ENCODE data around the gene ZNF341.
"Not testable (repeated sequence)": the region's sequence is repeated elsewhere in the genome, so short reads cannot be mapped to it uniquely, and the experiment has no call there.

ZNF341 gene

DNA sequence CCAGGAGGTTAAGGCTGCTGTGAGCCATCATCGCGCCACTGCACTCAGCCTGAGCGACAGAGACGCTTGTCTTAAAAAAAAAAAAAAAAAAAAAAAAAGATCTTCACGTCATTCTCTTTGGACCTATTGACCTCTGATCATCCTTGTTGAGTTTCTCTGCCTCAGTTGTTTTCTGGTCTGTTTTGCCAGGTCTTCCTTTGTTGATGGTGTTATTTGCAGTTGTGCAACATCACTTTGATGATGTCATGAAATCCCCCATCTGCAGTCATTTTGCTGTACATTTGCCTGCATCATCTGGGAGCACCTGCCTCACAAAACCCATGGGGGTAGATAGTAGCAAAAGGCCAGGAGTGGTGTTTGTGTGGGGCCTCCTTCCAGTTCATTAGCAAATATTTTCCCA lies 40.1 kb downstream of the ZNF341 start:
- no peak for DNase-seq

DNA sequence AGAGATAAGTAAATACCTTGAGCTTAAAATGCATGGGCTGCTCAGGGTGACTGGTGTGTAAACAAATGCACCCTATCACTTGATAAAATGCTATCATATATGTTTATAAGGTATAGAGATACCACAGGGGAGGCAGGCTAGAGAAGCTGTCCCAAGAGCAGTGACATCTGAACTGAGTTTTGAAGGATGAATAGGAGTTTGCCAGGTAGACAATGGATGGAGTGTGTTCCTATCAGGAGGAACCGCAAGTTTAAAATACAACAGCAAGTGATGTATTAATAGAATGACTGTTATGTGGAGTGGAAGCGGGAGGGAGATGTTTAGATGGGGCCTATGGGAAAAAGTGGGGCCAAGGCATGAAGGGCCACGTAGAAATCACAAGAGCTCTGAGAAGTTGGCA lies 40.6 kb downstream of the ZNF341 start:
- DNase-seq = no peak

DNA sequence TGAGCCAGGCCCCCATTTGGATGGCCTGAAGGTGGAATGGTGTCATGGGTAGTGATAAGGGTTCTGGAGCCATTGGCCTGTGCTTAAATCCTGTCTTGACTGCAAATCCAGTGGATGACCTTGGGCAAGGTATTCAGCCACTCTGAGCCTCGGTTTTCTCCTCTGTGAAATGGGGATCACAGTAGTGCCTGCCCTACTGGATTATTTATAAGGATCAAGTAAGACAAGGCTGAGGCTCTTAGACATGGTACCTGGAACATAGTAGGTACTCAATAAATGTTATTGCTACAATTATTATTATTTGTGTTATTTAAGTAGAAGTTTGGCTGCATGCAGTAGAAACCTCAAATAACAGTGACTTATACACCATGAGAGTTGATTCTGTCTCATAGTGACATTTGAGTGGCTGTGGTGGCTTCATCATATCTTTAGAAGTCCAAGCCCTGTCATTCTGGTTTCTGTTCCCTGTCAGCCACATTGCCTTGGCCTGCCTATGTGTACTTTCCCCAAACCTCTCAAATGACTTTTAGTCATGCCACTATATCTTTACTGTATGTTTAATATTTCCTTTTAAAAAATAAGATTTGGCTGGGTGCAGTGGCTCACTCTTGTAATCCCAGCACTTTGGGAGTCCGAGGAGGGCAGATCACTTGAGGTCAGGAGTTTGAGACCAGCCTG lies 41.8 kb downstream of the ZNF341 start:
- DNase-seq = no peak

DNA sequence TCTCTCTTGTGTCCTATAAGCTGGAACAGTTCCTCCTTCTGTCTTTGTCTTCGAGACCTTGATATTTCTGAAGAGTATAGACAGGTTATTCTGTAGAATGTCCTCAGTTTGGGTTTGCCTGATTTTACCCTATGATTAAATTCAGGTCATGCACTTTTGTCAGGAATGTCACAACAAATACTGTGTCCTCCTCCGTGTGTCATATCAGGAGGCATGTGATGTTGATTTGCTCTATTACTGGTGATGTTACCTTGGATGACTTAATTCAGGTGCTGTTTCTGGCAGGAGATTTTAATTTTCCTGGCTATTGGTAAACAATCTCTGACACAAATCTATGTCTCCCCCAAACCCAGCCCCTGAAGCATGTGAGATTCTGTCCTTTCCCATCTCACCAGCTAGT lies 46.0 kb downstream of the ZNF341 start:
- no peak for DNase-seq

DNA sequence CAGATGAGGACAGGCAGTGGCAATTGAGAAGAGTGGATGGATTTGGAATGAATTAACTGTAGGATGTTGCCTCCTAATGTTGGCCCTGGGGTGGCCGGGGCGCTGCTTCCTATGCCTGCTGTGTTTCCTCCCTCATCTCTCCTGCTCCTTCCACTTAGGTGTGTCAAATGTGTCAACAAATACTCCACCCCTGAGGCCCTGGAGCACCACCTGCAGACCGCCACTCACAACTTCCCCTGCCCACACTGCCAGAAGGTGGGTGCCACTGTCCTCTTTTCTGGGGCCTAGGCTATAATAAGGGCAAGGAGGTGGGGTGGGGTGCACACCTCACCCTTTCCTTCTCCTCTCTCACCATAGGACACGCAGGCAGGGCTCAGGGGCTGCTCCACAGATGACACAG lies 49.3 kb downstream of the ZNF341 start:
- no peak for DNase-seq

DNA sequence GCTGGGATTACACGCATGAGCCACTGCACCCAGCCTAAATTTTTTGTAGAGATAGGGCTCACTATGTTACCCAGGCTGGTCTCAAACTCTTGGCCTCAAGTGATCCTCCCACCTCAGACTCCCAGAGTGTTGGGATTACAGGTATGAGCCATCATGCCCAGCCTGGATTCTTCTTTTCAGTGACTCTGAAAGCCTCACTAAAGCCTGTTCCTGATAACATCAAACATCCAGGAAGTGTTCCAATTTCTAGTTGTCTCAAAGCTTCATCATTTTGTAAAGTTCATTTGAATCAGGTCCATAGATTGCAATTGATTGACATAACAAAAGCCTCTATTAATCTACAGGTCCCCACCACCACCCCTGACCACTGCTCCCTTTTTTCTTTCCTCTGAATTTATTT lies 50.1 kb downstream of the ZNF341 start:
- DNase-seq = no peak

DNA sequence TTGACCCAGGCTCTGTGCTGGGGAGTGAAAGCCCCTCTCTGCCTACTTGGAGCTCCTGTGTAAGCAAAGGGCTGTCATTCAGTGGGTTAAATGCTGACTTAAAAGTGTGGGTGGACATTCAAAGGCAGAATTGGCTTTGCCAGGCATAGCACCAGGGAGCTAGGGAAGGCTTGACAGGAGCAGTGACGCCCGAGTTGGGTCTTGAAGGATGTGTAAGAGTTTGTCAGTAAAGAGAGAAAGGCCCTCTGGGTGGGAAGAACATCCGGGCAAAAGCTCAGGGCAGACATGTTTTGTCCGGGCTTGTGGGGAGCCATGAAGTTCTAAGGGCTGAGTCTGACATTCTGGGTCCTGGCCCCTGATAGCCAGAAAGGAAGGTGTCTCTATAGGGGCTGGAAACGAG lies 51.5 kb downstream of the ZNF341 start:
- DNase-seq = no peak

DNA sequence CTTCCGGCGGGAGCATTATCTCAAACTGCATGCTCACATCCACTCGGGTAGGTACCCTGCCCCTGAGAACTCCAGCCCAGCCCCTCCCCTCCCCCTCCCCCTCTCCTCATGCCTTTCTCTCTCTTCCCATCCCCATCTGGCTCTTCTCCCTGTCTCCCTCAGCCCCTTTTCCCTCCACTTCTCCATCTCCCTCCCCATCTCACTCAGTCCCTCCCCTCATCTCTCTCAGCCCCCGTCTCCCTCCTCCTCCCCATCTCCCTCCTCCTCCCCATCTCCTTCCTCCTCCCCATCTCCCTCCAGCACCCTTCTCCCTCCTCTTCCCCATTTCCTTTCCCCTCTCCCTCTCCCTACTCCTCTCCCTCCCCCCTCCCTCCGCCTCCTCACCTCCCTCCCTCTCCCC lies 52.0 kb downstream of the ZNF341 start:
- DNase-seq = no peak

DNA sequence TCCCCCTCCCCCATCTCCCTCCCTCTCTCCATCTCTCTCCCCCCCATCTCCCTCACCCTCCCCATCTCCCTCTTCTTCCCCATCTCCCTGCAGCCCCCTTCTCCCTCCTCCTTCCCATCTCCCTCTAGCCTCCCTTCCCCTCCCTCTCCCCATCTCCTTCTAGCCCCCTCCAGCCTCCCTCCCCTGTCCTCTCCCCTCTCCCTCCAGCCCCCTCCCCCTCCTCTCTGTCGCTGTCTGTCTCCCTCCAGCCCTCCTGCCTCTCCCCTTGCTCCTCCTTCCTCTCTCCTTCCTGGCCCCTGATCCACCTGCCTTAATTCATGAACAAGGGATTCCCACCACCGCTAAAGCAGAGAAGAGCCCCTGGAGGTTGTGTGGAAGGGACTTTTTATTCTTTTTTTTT lies 52.4 kb downstream of the ZNF341 start:
- no peak for DNase-seq

DNA sequence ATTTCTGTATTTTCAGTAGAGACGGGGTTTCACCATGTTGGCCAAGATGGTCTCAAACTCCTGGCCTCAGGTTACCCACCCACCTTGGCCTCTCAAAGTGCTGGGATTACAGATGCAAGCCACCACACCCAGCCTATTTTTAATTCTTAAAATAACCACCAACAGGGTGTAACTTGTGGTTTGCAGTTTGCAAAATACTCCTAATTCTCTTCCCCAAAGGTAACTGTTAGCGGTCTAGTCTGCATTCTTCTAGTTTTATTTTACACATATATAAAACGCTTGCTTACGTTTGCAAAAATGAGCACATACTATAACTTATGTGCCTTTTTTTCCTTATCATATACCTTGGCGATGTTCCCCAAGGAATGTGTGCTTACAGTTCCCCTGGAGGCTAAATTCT lies 53.7 kb downstream of the ZNF341 start:
- no peak for DNase-seq

DNA sequence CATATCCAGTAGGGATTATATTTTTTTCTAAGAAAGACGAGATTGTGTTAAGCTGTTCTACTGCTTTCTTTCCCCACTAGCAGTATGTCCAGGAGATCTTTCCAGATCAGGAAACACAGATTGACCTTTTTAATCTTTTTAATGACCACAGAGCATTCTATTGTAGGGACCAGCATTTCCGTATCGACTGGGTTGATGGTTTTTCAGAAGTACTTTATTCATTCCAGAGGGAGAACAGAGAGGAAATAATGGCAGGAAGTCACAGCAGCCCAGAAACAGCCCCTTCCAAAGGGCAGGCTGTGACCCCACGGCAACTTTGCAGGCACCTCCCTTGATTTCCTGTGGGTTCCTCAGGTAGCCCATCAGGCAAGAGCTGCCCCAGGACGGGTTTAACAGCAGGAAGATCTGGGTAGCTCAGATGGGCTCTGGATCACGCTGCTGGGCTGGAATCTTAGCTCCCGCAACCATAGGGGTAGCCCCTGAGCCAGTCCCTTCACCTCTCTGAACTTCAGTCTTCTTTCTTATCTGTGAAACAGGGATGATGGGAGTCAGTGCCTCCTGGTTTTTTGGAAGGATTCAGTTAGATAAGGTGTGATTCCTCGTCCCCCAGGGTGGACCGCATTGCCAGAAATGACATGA lies 55.6 kb downstream of the ZNF341 start:
- no peak for DNase-seq

DNA sequence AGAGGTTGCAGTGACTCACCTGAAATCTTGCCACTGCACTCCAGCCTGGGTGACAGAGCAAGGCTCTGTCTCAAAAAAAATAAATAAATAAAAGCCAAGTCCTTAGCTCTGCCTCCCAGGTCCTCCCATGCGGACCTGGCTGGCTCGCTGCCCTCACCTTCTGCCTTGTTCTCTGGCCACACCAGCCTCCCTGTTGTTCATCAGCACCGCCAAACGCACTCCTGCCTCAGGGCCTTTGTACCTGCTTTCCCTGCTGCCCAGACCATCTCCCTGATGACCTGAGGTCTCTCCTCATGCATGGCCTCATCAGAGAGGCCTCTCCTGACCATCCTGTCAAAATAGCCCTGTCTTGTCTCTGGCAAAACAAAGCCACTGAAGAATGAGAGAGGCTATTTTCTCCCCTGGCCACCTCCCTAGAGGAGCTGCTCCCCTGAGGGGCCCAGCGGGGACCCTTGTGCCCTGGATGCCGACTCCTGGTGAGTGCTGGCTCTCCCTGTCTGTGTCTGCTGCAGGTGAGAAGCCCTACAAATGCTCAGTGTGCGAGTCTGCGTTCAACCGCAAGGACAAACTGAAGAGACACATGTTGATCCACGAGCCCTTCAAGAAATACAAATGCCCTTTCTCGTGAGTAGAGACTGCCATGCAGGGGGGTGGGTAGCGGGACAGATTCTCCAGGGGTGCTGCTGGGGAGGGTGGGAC lies 56.7 kb downstream of the ZNF341 start:
- DNase-seq = no peak

DNA sequence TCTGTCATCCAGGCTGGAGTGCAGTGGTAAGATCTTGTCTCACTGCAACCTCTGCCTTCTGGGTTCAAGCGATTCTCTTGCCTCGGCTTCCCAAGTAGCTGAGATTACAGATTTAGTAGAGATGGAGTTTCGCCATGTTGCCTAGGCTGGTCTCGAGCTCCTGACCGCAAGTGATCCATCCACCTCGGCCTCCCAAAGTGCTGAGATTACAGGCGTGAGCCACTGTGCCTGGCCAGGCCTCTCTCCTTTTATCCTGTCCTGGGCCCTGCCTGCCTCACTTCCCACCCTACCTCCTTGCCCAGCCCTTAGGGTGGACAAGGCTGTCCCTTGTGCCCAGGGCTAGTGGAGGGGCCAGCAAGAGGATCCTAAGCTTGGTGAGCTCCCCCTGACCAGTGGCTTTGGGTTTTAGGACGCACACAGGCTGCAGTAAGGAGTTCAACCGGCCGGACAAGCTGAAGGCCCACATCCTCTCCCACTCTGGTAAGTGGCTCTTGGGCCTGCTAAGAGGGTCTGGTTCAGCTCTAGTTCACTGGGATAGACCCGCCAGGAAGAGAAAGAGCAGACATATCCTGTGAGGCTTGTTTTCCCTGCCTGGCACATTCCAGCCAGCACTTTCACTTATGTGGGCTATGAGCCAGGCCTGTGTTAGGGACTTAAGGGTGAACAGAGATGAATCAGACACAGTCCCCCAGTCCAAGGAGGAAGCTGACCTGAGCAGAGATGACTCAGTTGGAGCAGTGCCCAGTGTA lies 57.5 kb downstream of the ZNF341 start:
- no peak for DNase-seq

DNA sequence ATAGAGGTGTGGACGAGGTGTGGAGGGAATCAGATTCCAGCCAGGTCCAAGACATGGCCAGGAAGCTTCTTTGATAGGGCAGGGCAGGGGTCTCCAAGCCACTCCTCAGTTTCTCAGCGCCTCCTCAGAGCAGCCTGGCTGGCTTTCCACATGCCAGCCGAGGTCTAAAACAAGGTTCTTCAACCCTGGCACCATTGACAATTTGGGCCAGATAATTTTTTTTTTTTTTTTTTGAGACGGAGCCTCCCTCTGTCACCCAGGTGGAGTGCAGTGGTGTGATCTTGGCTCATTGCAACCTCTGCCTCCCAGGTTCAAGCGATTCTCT lies 58.0 kb downstream of the ZNF341 start:
- DNase-seq = no peak

DNA sequence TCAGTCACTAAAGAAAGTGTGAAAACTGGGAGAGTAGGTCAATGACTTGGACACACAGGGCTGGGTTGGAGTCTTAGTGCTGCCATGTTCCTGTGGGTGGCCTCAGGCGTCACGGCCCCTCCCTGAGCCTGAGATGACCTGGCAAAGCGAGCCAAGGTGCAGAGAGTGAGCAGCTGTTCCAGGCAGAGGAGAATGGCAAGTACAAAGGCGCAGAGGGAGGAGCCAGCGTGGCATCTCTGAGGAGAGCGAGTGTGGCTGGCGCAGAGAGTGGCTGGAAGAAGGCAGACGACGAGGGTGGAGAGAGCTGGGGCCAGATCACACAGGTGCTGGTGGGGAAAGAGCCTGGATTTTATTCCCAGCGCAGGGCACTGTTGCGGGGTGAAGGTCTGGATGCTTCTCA lies 58.8 kb downstream of the ZNF341 start:
- no peak for DNase-seq

DNA sequence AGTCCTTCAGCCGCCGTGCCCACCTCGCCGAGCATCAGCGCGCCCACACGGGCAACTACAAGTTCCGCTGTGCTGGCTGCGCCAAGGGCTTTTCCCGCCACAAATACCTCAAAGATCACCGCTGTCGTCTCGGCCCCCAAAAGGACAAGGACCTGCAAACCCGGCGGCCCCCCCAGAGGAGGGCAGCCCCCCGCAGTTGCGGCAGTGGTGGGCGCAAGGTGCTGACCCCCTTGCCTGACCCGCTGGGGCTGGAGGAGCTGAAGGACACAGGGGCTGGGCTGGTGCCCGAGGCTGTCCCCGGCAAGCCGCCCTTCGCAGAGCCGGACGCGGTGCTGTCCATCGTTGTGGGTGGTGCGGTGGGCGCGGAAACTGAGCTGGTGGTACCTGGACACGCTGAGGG lies 59.2 kb downstream of the ZNF341 start:
- no peak for DNase-seq

DNA sequence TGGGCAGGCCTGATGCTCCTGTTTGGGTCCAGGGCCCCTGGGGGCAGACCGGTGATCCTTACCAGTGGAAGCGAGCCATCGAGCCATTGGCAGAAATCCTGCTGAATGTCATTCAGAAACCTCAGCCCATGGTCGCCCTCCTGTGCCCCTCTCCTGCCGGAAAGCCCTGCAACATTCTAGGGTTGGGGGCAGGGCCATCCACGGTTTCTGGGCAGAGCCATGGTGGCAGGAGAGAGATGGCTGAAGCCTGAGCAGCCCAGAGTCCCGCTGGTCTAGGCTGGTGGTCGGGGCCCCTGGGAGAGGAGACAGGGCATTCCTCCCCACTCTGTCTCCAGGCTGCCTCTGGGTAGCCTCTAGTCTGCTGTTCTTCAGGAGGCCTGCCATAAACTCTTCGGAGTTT lies 59.7 kb downstream of the ZNF341 start:
- DNase-seq = no peak

DNA sequence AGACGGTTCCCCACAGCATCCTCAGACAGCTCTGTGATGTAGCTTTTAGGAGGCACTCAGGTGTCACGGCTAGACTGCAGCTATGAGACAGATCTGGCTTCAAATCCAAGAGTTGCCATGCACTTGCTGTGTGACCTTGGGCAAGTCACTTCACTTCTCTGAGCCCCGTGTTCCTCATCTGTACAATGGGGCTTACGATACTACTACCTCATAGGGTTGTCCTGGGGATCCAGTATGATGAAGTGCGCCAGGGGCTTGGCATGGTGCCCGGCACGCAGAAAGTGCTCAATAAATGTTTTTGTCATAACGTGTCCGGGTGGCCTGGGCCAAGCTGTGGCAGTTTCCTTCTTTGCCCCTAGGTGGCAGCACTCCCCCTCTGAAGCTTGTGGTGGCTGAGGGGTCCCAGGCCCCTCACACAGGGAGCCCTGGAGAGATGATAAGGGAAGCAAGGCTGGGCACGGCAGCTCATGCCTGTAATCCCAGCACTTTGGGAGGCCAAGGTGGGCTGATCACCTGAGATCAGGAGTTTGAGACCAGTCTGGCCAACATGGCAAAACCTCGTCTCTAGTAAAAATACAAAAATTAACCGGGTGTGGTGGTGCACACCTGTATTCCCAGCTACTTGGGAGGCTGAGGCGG lies 60.3 kb downstream of the ZNF341 start:
- DNase-seq = peak; percentile 37

DNA sequence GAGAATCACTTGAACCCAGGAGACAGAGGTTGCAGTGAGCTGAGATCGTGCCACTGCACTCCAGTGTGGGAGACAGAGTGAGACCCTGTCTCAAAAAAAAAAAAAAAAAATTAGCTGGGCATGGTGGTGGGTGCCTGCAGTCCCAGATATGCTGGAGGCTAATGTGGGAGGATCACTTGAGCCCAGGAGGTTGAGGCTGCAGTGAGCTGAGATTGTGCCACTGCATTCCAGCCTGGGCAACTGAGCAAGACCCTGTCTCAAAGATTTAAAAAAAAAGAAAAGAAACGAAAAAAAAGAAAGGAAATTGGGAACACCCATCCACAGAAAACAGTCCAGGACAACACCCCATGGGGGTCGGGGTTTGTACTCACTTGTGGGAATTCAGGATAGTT lies 60.8 kb downstream of the ZNF341 start:
- not testable (repeated sequence) for DNase-seq

DNA sequence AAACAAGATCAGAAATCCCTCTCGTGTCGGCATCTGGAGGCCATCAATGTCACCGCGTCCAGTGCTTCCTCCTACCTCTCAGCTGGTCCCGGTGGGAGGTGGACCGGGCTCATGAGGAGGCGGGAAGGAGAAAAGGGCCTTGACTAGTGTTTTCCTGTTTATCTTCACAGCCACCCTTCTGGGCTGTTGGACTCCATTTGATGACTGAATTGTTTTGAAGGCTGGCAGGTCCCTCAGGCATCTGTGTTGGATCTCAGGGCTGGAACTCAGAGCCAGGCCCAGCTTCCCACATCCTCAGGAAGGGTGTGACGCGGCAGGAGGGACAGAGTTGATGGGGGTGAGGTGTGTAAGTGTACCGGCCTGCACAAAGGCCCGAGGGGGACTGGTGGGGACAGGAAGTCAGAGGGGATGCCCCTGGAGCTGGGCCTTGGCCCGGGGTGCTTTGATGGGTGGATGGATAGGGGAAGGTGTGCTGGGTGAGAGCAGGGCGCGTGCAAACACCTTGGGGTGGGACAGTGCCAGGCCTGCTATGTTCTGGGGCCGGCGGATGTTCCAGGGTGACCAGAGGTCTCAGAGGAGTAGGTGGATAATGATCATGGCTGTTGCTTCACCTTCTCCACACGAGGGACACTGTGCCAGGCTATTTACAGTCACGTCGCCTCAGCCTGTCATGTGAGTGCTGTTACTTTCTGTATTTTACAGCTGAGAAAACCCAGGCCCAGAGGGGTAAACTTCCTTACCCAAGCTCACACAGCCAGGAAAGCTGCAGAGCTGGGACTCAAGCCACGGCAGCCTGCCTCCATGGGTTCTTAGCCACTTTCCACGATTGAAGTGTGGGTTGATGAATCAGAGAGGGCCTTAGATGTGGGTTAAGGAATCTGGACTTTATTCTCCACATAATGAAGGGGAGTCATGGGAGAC lies 61.5 kb downstream of the ZNF341 start:
- DNase-seq = no peak

DNA sequence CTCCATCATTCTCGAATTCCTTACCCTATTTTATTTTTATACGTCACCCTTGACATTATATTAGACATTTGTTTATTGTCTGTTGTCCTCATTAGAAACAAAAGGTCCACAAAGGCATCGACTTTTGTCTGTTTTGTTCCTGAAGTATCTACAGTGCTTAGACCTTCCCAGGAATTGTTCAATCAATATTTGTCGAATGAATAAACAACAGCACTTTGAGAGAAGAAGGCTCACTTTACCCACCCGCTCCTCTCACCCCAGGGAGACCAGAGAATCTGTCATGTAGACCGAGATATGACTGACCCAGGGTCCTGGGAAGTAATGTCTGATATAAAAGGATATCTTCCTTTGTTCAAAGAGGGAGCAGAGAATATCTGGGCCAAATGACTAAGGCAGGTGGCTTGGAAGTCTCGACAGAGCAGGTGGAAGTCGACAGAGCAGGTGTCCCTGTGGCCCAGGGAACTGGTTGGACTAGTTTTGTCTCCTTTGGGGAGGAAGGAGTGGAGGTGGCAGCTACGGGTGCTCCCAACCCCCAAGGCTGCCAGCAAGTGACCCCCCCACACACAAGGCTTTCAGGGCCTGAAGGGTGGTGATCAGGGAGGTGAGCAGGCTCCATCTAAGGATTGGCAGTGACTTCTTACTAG lies 64.6 kb downstream of the ZNF341 start:
- no peak for DNase-seq
